WTC11 (cell line): ENCODE data around the gene NCAPH2. TPM values are rescaled to one million over a fixed set of nuclear protein-coding genes. Genes with fewer than 3 reads are reported as not detected.

Source experiments
- ATAC-seq: fragments of 200-7000 bp; cut with Tn5 transposase; 2 replicates; pipeline ENCODE4 v1.10.0; 2021; ENCODE audit warnings: mild to moderate bottlenecking, moderate library complexity
- CTCF ChIA-PET: fragments of 300-600 bp; sonication (Branson Sonifier 250); formaldehyde crosslinking; loops from one replicate; lab custom pipeline; 2021; ENCODE audit warnings: antibody characterized with exemption; lab: Charles Lee
- POLR2A ChIA-PET: fragments of 350-600 bp; sonication (Branson Sonifier 250); formaldehyde crosslinking; loops from one replicate; lab custom pipeline; 2021; ENCODE audit warnings: antibody characterized with exemption; lab: Charles Lee
- DNase-seq: peaks from one replicate; pipeline ENCODE4 v3.0.0; 2021; ENCODE audit warnings: low spot score
- H3K27ac Mint-ChIP-seq: 2 replicates; pipeline ENCODE4 v1.8.0; 2021; ENCODE audit warnings: mixed read lengths
- H3K27me3 Mint-ChIP-seq: 2 replicates; pipeline ENCODE4 v1.8.0; 2021; ENCODE audit warnings: low read depth, mild to moderate bottlenecking, moderate library complexity, mixed read lengths
- H3K36me3 Mint-ChIP-seq: 2 replicates; pipeline ENCODE4 v1.8.0; 2021; ENCODE audit warnings: mixed read lengths
- H3K4me1 Mint-ChIP-seq: 2 replicates; pipeline ENCODE4 v1.8.0; 2022; ENCODE audit warnings: mixed read lengths
- H3K4me3 Mint-ChIP-seq: 2 replicates; pipeline ENCODE4 v1.8.0; 2021; ENCODE audit warnings: mild to moderate bottlenecking, moderate library complexity, mixed read lengths
- H3K9me3 Mint-ChIP-seq: 2 replicates; pipeline ENCODE4 v1.8.0; 2021; ENCODE audit warnings: mixed read lengths
- ESRRA ChIP-seq: sonication (generic); formaldehyde crosslinking; IDR thresholded peaks from 2 replicates; pipeline ENCODE4 v1.8.1; 2022; ENCODE audit warnings: mild to moderate bottlenecking, missing genetic modification reagents, borderline replicate concordance
- ETV6 ChIP-seq: sonication (generic); formaldehyde crosslinking; IDR thresholded peaks from 2 replicates; pipeline ENCODE4 v1.8.1; 2022; ENCODE audit warnings: mild to moderate bottlenecking, missing genetic modification reagents
- FOXJ3 ChIP-seq: sonication (generic); formaldehyde crosslinking; IDR thresholded peaks from 2 replicates; pipeline ENCODE4 v1.9.0; 2021; ENCODE audit warnings: missing genetic modification reagents, mild to moderate bottlenecking, borderline replicate concordance
- FOXP4 ChIP-seq: sonication (generic); formaldehyde crosslinking; IDR thresholded peaks from 2 replicates; pipeline ENCODE4 v1.8.0; 2022; ENCODE audit warnings: mild to moderate bottlenecking, missing genetic modification reagents
- GABPB1 ChIP-seq: sonication (generic); formaldehyde crosslinking; IDR thresholded peaks from 2 replicates; pipeline ENCODE4 v1.8.1; 2023; ENCODE audit warnings: mild to moderate bottlenecking, missing genetic modification reagents
- KAT7 ChIP-seq: sonication (generic); formaldehyde crosslinking; IDR thresholded peaks from 2 replicates; pipeline ENCODE4 v1.8.1; 2023; ENCODE audit warnings: missing genetic modification reagents, mild to moderate bottlenecking, borderline replicate concordance
- NFYB ChIP-seq: sonication (generic); formaldehyde crosslinking; conservative IDR thresholded peaks from 2 replicates; pipeline ENCODE4 v1.8.0; 2022; ENCODE audit warnings: low read depth, missing genetic modification reagents
- NR1H2 ChIP-seq: sonication (generic); formaldehyde crosslinking; IDR thresholded peaks from 2 replicates; pipeline ENCODE4 v1.9.0; 2021; ENCODE audit warnings: mild to moderate bottlenecking, moderate library complexity, missing genetic modification reagents
- OVOL2 ChIP-seq: fragments of 250-450 bp; sonication (Bioruptor Pico); IDR thresholded peaks from 2 replicates; pipeline ENCODE4 v1.9.0; 2021; ENCODE audit warnings: mild to moderate bottlenecking, borderline replicate concordance
- PRRX2 ChIP-seq: fragments of 250-450 bp; sonication (Bioruptor Pico); IDR thresholded peaks from 2 replicates; pipeline ENCODE4 v1.8.0; 2021; ENCODE audit warnings: mild to moderate bottlenecking
- SMAD3 ChIP-seq: sonication (generic); formaldehyde crosslinking; IDR thresholded peaks from 2 replicates; pipeline ENCODE4 v1.8.0; 2022; ENCODE audit warnings: missing genetic modification reagents, mild to moderate bottlenecking, borderline replicate concordance
- TEAD1 ChIP-seq: sonication (generic); formaldehyde crosslinking; IDR thresholded peaks from 2 replicates; pipeline ENCODE4 v1.8.0; 2022; ENCODE audit warnings: mild to moderate bottlenecking, missing genetic modification reagents
- ZBTB43 ChIP-seq: sonication (generic); formaldehyde crosslinking; IDR thresholded peaks from 2 replicates; pipeline ENCODE4 v1.8.1; 2023; ENCODE audit warnings: mild to moderate bottlenecking, missing genetic modification reagents
- ZNF138 ChIP-seq: sonication (generic); formaldehyde crosslinking; conservative IDR thresholded peaks from 2 replicates; pipeline ENCODE4 v1.8.1; 2022; ENCODE audit warnings: mild to moderate bottlenecking, moderate library complexity, missing genetic modification reagents
- ZNF263 ChIP-seq: sonication (generic); formaldehyde crosslinking; IDR thresholded peaks from 2 replicates; pipeline ENCODE4 v1.8.1; 2022; ENCODE audit warnings: low read depth, mild to moderate bottlenecking, moderate library complexity, missing genetic modification reagents
- ZNF425 ChIP-seq: fragments of 250-450 bp; sonication (Bioruptor Pico); conservative IDR thresholded peaks from 2 replicates; pipeline ENCODE4 v1.9.0; 2021; ENCODE audit warnings: mild to moderate bottlenecking
- ZNF512 ChIP-seq: sonication (generic); formaldehyde crosslinking; IDR thresholded peaks from 2 replicates; pipeline ENCODE4 v1.8.1; 2022; ENCODE audit warnings: missing genetic modification reagents, borderline replicate concordance
- total RNA-seq: library from RNA; stranded (reverse); gene quantifications from 3 replicates; pipeline ENCODE4 v1.2.3, GENCODE V29; 2021
- TF ChIP-seq, protein P1 (sequence below): fragments of 250-450 bp; sonication (Bioruptor Pico); IDR thresholded peaks from 2 replicates; pipeline ENCODE4 v2.1.2; 2022; ENCODE audit warnings: mild to moderate bottlenecking, moderate library complexity
- TF ChIP-seq, protein P2 (sequence below): fragments of 200-600 bp; IDR thresholded peaks from 2 replicates; pipeline ENCODE4 v1.8.0; 2022; ENCODE audit warnings: antibody characterized with exemption
- TF ChIP-seq, protein P3 (sequence below): fragments of 250-450 bp; sonication (Bioruptor Pico); IDR thresholded peaks from 2 replicates; pipeline ENCODE4 v1.9.0; 2021; ENCODE audit warnings: moderate library complexity, mild to moderate bottlenecking, inconsistent platforms, borderline replicate concordance

NCAPH2 gene
- total RNA-seq, 1 experiment from 2014 or later: 78.4 TPM

- no peak for TF ChIP-seq ZNF425
Observed at GRCh38 chr22:50459496-50460140, 48.4 kb upstream of the NCAPH2 start (continued).

GRCh38 chr22:50460938-50461337, 47.1 kb upstream of the NCAPH2 start:
- H3K27ac Mint-ChIP-seq: no peak overlapping the region
- DNase-seq: no peak
- H3K4me3 Mint-ChIP-seq: no peak overlapping the region
- H3K27me3 Mint-ChIP-seq: no peaks in the 10 kb centered on the region; the same call in 1 of the 2 replicates
- peaks cover 42% of the 10 kb centered on the region for H3K36me3 Mint-ChIP-seq
- no peak for ATAC-seq
- H3K9me3 Mint-ChIP-seq: no peaks in the 10 kb centered on the region
- TF ChIP-seq ZNF263 (CRISPR knock-in tag): no peak
- no peak for TF ChIP-seq ZNF138
- no peak for TF ChIP-seq KAT7 (CRISPR knock-in tag)
- no peak for TF ChIP-seq ZNF512 (CRISPR knock-in tag)
- TF ChIP-seq NFYB (CRISPR knock-in tag): no peak
- no peak for TF ChIP-seq PRRX2 (CRISPR knock-in tag)
- CTCF ChIA-PET: no interaction called here
- POLR2A ChIA-PET: no interaction called here
- H3K4me1 Mint-ChIP-seq: no peaks in the 10 kb centered on the region

DNA sequence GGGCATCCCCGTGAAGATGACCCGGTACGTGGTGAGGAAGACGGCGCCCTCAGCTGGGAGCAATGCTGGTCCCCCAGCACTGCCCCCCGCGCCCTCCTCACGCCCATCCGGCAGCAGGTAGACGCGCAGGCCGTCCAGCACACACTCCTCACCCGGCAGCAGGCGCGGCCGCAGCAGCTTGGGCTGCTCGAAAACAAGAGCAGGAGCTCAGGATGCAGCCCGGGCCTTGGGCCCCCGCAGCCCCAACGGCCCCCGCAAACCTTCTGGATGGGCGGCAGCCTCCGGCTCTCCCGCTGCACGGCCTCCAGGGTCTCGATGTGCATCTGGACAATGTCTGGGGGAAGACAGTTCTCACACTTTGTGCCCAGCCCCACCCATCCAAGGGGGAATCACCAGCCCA, 46.5 kb upstream of the NCAPH2 start:
- no peak for DNase-seq
- peaks cover 44% of the 10 kb centered on the region for H3K36me3 Mint-ChIP-seq
- no peak for ATAC-seq
- POLR2A ChIA-PET: interaction anchor here (0.6 kb wide), 1 partner anchor 49 kb away, joined by 8 read pairs; no protein-coding TSS in a partner anchor
- TF ChIP-seq ETV6 (CRISPR knock-in tag): no peak
- no peak for TF ChIP-seq SMAD3 (CRISPR knock-in tag)
- no peak for TF ChIP-seq NR1H2 (CRISPR knock-in tag)
- TF ChIP-seq, protein P1, sequence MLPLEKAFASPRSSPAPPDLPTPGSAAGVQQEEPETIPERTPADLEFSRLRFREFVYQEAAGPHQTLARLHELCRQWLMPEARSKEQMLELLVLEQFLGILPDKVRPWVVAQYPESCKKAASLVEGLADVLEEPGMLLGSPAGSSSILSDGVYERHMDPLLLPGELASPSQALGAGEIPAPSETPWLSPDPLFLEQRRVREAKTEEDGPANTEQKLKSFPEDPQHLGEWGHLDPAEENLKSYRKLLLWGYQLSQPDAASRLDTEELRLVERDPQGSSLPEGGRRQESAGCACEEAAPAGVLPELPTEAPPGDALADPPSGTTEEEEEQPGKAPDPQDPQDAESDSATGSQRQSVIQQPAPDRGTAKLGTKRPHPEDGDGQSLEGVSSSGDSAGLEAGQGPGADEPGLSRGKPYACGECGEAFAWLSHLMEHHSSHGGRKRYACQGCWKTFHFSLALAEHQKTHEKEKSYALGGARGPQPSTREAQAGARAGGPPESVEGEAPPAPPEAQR: no peak
- TF ChIP-seq TEAD1 (CRISPR knock-in tag): no peak
- TF ChIP-seq, protein P2, sequence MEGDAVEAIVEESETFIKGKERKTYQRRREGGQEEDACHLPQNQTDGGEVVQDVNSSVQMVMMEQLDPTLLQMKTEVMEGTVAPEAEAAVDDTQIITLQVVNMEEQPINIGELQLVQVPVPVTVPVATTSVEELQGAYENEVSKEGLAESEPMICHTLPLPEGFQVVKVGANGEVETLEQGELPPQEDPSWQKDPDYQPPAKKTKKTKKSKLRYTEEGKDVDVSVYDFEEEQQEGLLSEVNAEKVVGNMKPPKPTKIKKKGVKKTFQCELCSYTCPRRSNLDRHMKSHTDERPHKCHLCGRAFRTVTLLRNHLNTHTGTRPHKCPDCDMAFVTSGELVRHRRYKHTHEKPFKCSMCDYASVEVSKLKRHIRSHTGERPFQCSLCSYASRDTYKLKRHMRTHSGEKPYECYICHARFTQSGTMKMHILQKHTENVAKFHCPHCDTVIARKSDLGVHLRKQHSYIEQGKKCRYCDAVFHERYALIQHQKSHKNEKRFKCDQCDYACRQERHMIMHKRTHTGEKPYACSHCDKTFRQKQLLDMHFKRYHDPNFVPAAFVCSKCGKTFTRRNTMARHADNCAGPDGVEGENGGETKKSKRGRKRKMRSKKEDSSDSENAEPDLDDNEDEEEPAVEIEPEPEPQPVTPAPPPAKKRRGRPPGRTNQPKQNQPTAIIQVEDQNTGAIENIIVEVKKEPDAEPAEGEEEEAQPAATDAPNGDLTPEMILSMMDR: no peak
- no peak for TF ChIP-seq OVOL2
- no peak for TF ChIP-seq GABPB1 (CRISPR knock-in tag)
- TF ChIP-seq ZNF263 (CRISPR knock-in tag): no peak
- no peak for TF ChIP-seq FOXJ3 (CRISPR knock-in tag)
- no peak for TF ChIP-seq ESRRA (CRISPR knock-in tag)
- TF ChIP-seq, protein P3, sequence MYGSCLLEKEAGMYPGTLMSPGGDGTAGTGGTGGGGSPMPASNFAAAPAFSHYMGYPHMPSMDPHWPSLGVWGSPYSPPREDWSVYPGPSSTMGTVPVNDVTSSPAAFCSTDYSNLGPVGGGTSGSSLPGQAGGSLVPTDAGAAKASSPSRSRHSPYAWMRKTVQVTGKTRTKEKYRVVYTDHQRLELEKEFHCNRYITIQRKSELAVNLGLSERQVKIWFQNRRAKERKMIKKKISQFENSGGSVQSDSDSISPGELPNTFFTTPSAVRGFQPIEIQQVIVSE (CRISPR knock-in tag): no peak
- TF ChIP-seq ZBTB43: no peak
- TF ChIP-seq FOXP4 (CRISPR knock-in tag): no peak
- TF ChIP-seq, all 79 proteins: peak for 0
- no peak overlapping the region for H3K27ac Mint-ChIP-seq
- H3K4me3 Mint-ChIP-seq: no peak overlapping the region
- no peaks in the 10 kb centered on the region for H3K4me1 Mint-ChIP-seq
- no peaks in the 10 kb centered on the region for H3K9me3 Mint-ChIP-seq
- H3K27me3 Mint-ChIP-seq: no peaks in the 10 kb centered on the region; the same call in 1 of the 2 replicates
- CTCF ChIA-PET: interaction anchor here (1.1 kb wide), 1 partner anchor 42 kb away, joined by 3 read pairs; no protein-coding TSS in a partner anchor
